Ovary (tissue), 9 donors: ENCODE results near the gene MAP3K12. TPM values are rescaled to one million over a fixed set of nuclear protein-coding genes. Genes with fewer than 3 reads are reported as not detected.

Experiments
- DNase-seq, 5 donors: peaks; one replicate each; pipeline ENCODE4 v3.0.0-alpha.2; 2019 to 2020
- H3K27ac ChIP-seq, 2 donors: fragments of 200-600 bp; one replicate each; pipeline versions ENCODE4 v1.5.1 to v1.8.0; 2019 to 2022
- H3K27me3 ChIP-seq: fragments of 200-600 bp; one replicate; pipeline ENCODE4 v1.8.0; 2022
- H3K36me3 ChIP-seq: fragments of 200-600 bp; sonication (generic); one replicate; pipeline ENCODE4 v1.5.1; 2019
- H3K4me1 ChIP-seq: one replicate; pipeline ENCODE4 v1.8.1; 2013; ENCODE audit warnings: mild to moderate bottlenecking, moderate library complexity; ENCODE audit not compliant: insufficient read depth
- H3K4me3 ChIP-seq: fragments of 200-600 bp; sonication (generic); one replicate; pipeline ENCODE4 v1.5.1; 2017
- H3K9me3 ChIP-seq, 2 donors: fragments of 200-600 bp in 1 of 2; sonication (generic) in 1 of 2; one replicate each; pipeline versions ENCODE4 v1.5.1 to v1.8.1; 2013 to 2019; ENCODE audit warnings: mild to moderate bottlenecking in 1 of 2, moderate library complexity in 1 of 2
- CTCF ChIP-seq, 3 donors: fragments of 450-650 bp in 2 of 3; fragments of 200-600 bp in 1 of 3; IDR thresholded peaks; one replicate each; pipeline versions ENCODE4 v1.5.1 to v1.8.0; 2016 to 2022; ENCODE audit warnings: antibody characterized with exemption in 3 of 3, mild to moderate bottlenecking in 1 of 3
- EP300 ChIP-seq: sonication (generic); formaldehyde crosslinking; IDR thresholded peaks from one replicate; pipeline ENCODE4 v1.6.1; 2017; ENCODE audit warnings: antibody characterized with exemption
- POLR2A ChIP-seq: fragments of 450-650 bp; IDR thresholded peaks from one replicate; pipeline ENCODE4 v1.6.1; 2017; ENCODE audit warnings: antibody characterized with exemption, mild to moderate bottlenecking, moderate library complexity
- WGBS, 3 donors: extraction: QIAGEN DNeasy Blood & Tissue Kit in 1 of 3; methylation state at CpG; one replicate each; pipeline versions ENCODE4 v1.1.5 to v1.1.7; 2013 to 2017; 5-methylcytosine and 5-hydroxymethylcytosine counted together
- intact Hi-C, 4 donors: fragments of 100-400 bp; cut with DNase I; formaldehyde crosslinking; loops; one replicate each; pipeline versions ENCODE4 v1.11.0 to v1.15.1; 2022 to 2023
- polyA plus RNA-seq, 2 donors: library from polyadenylated mRNA; stranded (reverse); fragments of 200-250 nt in 1 of 2; fragments of 350-450 nt in 1 of 2; fragmentation: Illumina TruSeq in 1 of 2; extraction: RNeasy Lipid Tissue Mini Kit (QIAGEN cat#74804) in 1 of 2; gene quantifications; one replicate each; pipeline ENCODE4 v1.2.3, GENCODE V29; 2013 to 2014
- total RNA-seq, 7 donors: library from RNA; depleted of rRNA in 2 of 7; stranded (reverse); fragments of >200 nt in 2 of 7; fragmentation: NEBNext Ultra II Directional in 3 of 7; extraction: Animal tissue kit (Norgen Biotek cat#: 25700) in 3 of 7; gene quantifications; one replicate each; pipeline versions ENCODE4 v1.1.0 to v1.2.4, GENCODE V29; 2016 to 2023
- donor health status: DM: no; HTN: no; CAD: no; lungs with moderate emphysema.
- donor health status: DM: no; HTN: no; CAD: no.
- donor health status: Bipolar disorder and iron deficiency.
- donor health status: DM: yes; HTN: yes; CAD: no.
- donor health status: DM: no; HTN: no; CAD: no.
- donor health status: DM: yes; HTN: yes; CAD: no.

The MAP3K12 gene
- total and polyA plus RNA-seq, 9 donors, result 19.5 to 53.2 (median 30.8) TPM

GRCh38 chr12:53453953-53454640, 45.2 kb downstream of the MAP3K12 start:
- DNase-seq, result no peak
- Histone ChIP-seq H3K9me3 (no peaks in the 10 kb centered on the region), H3K4me3 (no peak overlapping the region), H3K27ac (no peak overlapping the region), H3K36me3 (no peaks in the 10 kb centered on the region), H3K4me1 (peaks cover 2% of the 10 kb centered on the region), H3K27me3 (no peaks in the 10 kb centered on the region)
- intact Hi-C loops, result loop anchor here in 3 of 4 donors (2.0 to 5.0 kb wide), 3 partner anchors 19 to 47 kb away; partner anchors contain the start of gene TARBP2 (in 2 of the 3)
- 20 to 23% (median 22%) methylated on average over 6 of the region's 6 CpGs for WGBS, 3 donors
- no peak for TF ChIP-seq CTCF (IDR thresholded peaks at IDR 0.05)

- WGBS, 3 donors, result 1% methylated on average over 65 to 68 of the region's 82 CpGs
- Histone ChIP-seq H3K36me3 (no peaks in the 10 kb centered on the region), H3K27ac (peak overlapping the region; percentile 80 to 93), H3K4me3 (peak overlapping the region; percentile 92), H3K9me3 (no peaks in the 10 kb centered on the region), H3K27me3 (no peaks in the 10 kb centered on the region), H3K4me1 (peaks cover 2% of the 10 kb centered on the region)
- intact Hi-C loops, result loop anchor here in 3 of 4 donors (2.0 to 5.0 kb wide), 2 partner anchors 35 to 48 kb away; partner anchors contain the start of gene TARBP2 (in 2 of the 3)
- TF ChIP-seq POLR2A (peak; percentile 21), EP300 (no peak), CTCF (IDR thresholded peaks at IDR 0.05) (peak in 1 of 3 donors; percentile 26)
- DNase-seq, result peak; percentile 90 to 94 (median 93)
These were observed 46.8 kb downstream of the MAP3K12 start for GRCh38 chr12:53452159-53453077.

- intact Hi-C loops, result loop anchor here in 3 of 4 donors (2.0 to 5.0 kb wide), 2 partner anchors 36 to 49 kb away; partner anchors contain the start of gene TARBP2 (in 2 of the 3)
- 1% methylated on average over 28 to 32 of the region's 32 CpGs for whole genome bisulfite sequencing, 3 donors
These were observed 47.5 kb downstream of the MAP3K12 start, which contains the start of gene PCBP2 for GRCh38 chr12:53451661-53452158. Gene PCBP2, plus strand, starts transcription at chr12:53452102. Its CDS starts 2,699 bp downstream, at chr12:53454801.

More at GRCh38 chr12:53451661-53452158, 47.5 kb downstream of the MAP3K12 start, which contains the start of gene PCBP2:
- Histone ChIP-seq H3K27me3 (no peaks in the 10 kb centered on the region), H3K4me3 (peak within 1 kb of the TSS; percentile 92), H3K27ac (peak within 1 kb of the TSS; percentile 80 to 93), H3K36me3 (no peaks in the 10 kb centered on the region), H3K9me3 (no peaks in the 10 kb centered on the region), H3K4me1 (peaks cover 2% of the 10 kb centered on the region)
- no peak for TF ChIP-seq EP300
- peak; percentile 70 for TF ChIP-seq POLR2A
- peak; percentile 91 to 97 (median 97) for TF ChIP-seq CTCF (IDR thresholded peaks at IDR 0.05)
- DNase-seq, result peak; percentile 97 to 98 (median 98)
